ENCODE measurements around the gene CEBPE. TPM values are rescaled to one million over a fixed set of nuclear protein-coding genes. Genes with fewer than 3 reads are reported as not detected.
A peak's percentile ranks its signal among the peaks of the same experiment; 100 is the strongest.

Gene CEBPE
- total RNA-seq, 4 donors from 2014 or later: not detected

DNA sequence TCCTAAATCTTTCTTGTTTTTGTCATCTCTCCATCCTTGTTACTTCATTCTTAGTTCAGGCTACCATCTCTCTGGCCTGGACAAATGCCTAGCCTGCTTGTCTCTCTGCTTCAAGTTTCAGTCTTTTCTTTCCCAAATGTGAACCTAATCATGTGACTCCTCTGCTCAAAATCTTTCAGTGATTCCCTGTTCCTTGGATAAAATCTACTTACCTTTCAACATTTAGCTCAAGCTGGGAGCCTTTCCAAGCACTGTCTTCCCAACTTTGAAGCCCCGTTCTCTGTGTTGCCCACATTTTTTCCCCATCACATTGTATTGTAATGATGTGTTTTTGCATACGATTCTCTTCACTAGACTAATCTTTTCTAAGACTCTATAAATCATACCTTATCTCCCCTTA lies 39.7 kb upstream of the CEBPE start:
- Histone ChIP-seq H3K4me3 (no peak overlapping the region), H3K36me3 (no peaks in the 10 kb centered on the region), H3K9me3 (no peaks in the 10 kb centered on the region), H3K27me3 (no peaks in the 10 kb centered on the region), H3K4me1 (peaks cover 0 to 9% (median 0%) of the 10 kb centered on the region in 4 donors), H3K27ac (no peak overlapping the region)
- no peak for DNase-seq
- TF ChIP-seq, protein P1, sequence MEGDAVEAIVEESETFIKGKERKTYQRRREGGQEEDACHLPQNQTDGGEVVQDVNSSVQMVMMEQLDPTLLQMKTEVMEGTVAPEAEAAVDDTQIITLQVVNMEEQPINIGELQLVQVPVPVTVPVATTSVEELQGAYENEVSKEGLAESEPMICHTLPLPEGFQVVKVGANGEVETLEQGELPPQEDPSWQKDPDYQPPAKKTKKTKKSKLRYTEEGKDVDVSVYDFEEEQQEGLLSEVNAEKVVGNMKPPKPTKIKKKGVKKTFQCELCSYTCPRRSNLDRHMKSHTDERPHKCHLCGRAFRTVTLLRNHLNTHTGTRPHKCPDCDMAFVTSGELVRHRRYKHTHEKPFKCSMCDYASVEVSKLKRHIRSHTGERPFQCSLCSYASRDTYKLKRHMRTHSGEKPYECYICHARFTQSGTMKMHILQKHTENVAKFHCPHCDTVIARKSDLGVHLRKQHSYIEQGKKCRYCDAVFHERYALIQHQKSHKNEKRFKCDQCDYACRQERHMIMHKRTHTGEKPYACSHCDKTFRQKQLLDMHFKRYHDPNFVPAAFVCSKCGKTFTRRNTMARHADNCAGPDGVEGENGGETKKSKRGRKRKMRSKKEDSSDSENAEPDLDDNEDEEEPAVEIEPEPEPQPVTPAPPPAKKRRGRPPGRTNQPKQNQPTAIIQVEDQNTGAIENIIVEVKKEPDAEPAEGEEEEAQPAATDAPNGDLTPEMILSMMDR (IDR thresholded peaks at IDR 0.05): no peak
- TF ChIP-seq POLR2A (IDR thresholded peaks at IDR 0.05): no peak

- peak in 1 of 3 donors; percentile 72 for DNase-seq
- H3K27me3 ChIP-seq: no peaks in the 10 kb centered on the region
- no peak overlapping the region for H3K4me3 ChIP-seq
- H3K4me1 ChIP-seq: peaks cover 0 to 9% (median 0%) of the 10 kb centered on the region in 4 donors
- no peaks in the 10 kb centered on the region for H3K36me3 ChIP-seq
- H3K9me3 ChIP-seq: no peaks in the 10 kb centered on the region
- TF ChIP-seq, protein P1 (IDR thresholded peaks at IDR 0.05): no peak
- no peak for TF ChIP-seq POLR2A (IDR thresholded peaks at IDR 0.05)
- H3K27ac ChIP-seq: peak overlapping the region; percentile 40 to 80 (median 70)
Observed at GRCh38 chr14:23154964-23155587, 36.0 kb upstream of the CEBPE start.

- peak overlapping the region in 1 of 4 donors; percentile 29 for H3K4me3 ChIP-seq
- TF ChIP-seq POLR2A (IDR thresholded peaks at IDR 0.05): no peak
- peaks cover 0 to 9% (median 0%) of the 10 kb centered on the region in 4 donors for H3K4me1 ChIP-seq
Observed at GRCh38 chr14:23153851-23154796, 35.1 kb upstream of the CEBPE start.

DNA sequence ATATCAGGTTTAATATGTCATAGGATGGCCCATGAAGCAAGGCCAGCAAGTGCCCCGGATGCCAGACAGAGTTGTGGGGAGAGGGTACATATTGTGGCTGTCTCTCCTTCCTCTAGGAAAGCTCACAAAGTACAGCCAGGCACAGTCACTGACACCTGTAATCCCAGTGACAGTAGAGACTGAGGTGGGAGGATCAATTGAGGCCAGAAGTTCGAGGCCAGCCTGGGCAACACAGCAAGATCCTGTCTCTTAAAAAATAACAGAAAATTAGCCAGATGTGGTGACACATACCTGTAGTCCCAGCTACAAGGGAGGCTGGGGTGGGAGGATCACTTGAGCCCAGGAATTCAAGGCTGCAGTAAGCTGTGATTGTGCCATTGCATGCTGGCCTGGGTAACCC lies 32.3 kb upstream of the CEBPE start:
- no peak overlapping the region for H3K27ac ChIP-seq
- no peaks in the 10 kb centered on the region for H3K27me3 ChIP-seq
- H3K4me1 ChIP-seq: peaks cover 0 to 9% (median 0%) of the 10 kb centered on the region in 4 donors
- H3K4me3 ChIP-seq: no peak overlapping the region
- no peak for TF ChIP-seq POLR2A (IDR thresholded peaks at IDR 0.05)
- TF ChIP-seq, protein P1 (IDR thresholded peaks at IDR 0.05): no peak
- no peaks in the 10 kb centered on the region for H3K36me3 ChIP-seq
- DNase-seq: no peak
- H3K9me3 ChIP-seq: no peaks in the 10 kb centered on the region

More at GRCh38 chr14:23153851-23154796, 35.1 kb upstream of the CEBPE start:
- H3K36me3 ChIP-seq: no peaks in the 10 kb centered on the region
- DNase-seq: peak; percentile 31 to 84 (median 77)
- H3K27me3 ChIP-seq: no peaks in the 10 kb centered on the region
- no peaks in the 10 kb centered on the region for H3K9me3 ChIP-seq
- peak overlapping the region; percentile 60 to 80 (median 70) for H3K27ac ChIP-seq

- TF ChIP-seq, protein P1 (IDR thresholded peaks at IDR 0.05): no peak
- TF ChIP-seq POLR2A (IDR thresholded peaks at IDR 0.05): no peak
- Histone ChIP-seq H3K4me3 (no peak overlapping the region), H3K27ac (no peak overlapping the region), H3K36me3 (no peaks in the 10 kb centered on the region), H3K4me1 (peaks cover 0 to 3% (median 0%) of the 10 kb centered on the region in 4 donors), H3K9me3 (no peaks in the 10 kb centered on the region), H3K27me3 (no peaks in the 10 kb centered on the region)
- no peak for DNase-seq
Observed at GRCh38 chr14:23149745-23150144, 30.7 kb upstream of the CEBPE start.
